ENCODE measurements around the gene C9orf78. TPM values are rescaled to one million over a fixed set of nuclear protein-coding genes. Genes with fewer than 3 reads are reported as not detected.

C9orf78 gene
- total and polyA plus RNA-seq, 2 donors (not counting 1 experiment from before 2014, with no cell fraction given) = 39.8 to 88.6 TPM

GRCh38 chr9:129845373-129845772 is 10.3 kb upstream of the C9orf78 start:
- H3K9me3 ChIP-seq (ENCODE audit: control insufficient read depth, insufficient read depth, low read depth, low read length) = no peaks in the 10 kb centered on the region
- H3K4me3 ChIP-seq (replicated peaks in 1 of 4; ENCODE audit: control extremely low read depth in 1 of 4, insufficient read depth in 1 of 4, low read depth in 3 of 4, low read length in 4 of 4) = no peak overlapping the region
- H3K27ac ChIP-seq (ENCODE audit: insufficient read depth, low read length) = no peak overlapping the region
- no peaks in the 10 kb centered on the region for H3K79me2 ChIP-seq (ENCODE audit: control insufficient read depth, insufficient read depth, low read length)
- no peaks in the 10 kb centered on the region for H3K27me3 ChIP-seq (ENCODE audit: control insufficient read depth, insufficient read depth, low read length)
- no peaks in the 10 kb centered on the region for H3K36me3 ChIP-seq (ENCODE audit: control insufficient read depth, insufficient read depth, low read length)
- no peak for DNase-seq (ENCODE audit: low read depth in 2 of 2)
- no peaks in the 10 kb centered on the region for H3K4me1 ChIP-seq (ENCODE audit: control insufficient read depth, extremely low read depth, insufficient read depth, low read length)
- H3K4me2 ChIP-seq (ENCODE audit: extremely low read depth, insufficient read depth, low read length) = no peak overlapping the region
- H3K9ac ChIP-seq (ENCODE audit: insufficient read depth, low read length) = no peak overlapping the region
- H4K20me1 ChIP-seq (ENCODE audit: control insufficient read depth, extremely low read depth, insufficient read depth, low read length) = no peaks in the 10 kb centered on the region
- no peak for TF ChIP-seq CTCF (conservative IDR thresholded peaks at IDR 0.05 in 1 of 2, IDR thresholded peaks at IDR 0.05 in 1 of 2; ENCODE audit: low read depth in 1 of 2, low read length in 2 of 2)
- no peak for TF ChIP-seq EZH2 (IDR thresholded peaks at IDR 0.05; ENCODE audit: low read length, missing control alignments)
- no peak overlapping the region for H2AFZ ChIP-seq (ENCODE audit: low read length)

- Histone ChIP-seq H2AFZ (ENCODE audit: low read length) (no peak overlapping the region), H3K4me2 (ENCODE audit: extremely low read depth, insufficient read depth, low read length) (no peak overlapping the region), H3K4me3 (replicated peaks in 1 of 4; ENCODE audit: control extremely low read depth in 1 of 4, insufficient read depth in 1 of 4, low read depth in 3 of 4, low read length in 4 of 4) (no peak overlapping the region), H3K27ac (ENCODE audit: insufficient read depth, low read length) (no peak overlapping the region), H3K36me3 (ENCODE audit: control insufficient read depth, insufficient read depth, low read length) (no peaks in the 10 kb centered on the region), H3K9me3 (ENCODE audit: control insufficient read depth, insufficient read depth, low read depth, low read length) (no peaks in the 10 kb centered on the region), H3K27me3 (ENCODE audit: control insufficient read depth, insufficient read depth, low read length) (no peaks in the 10 kb centered on the region), H3K9ac (ENCODE audit: insufficient read depth, low read length) (no peak overlapping the region), H3K4me1 (ENCODE audit: control insufficient read depth, extremely low read depth, insufficient read depth, low read length) (peaks cover 11% of the 10 kb centered on the region), H3K79me2 (ENCODE audit: control insufficient read depth, insufficient read depth, low read length) (peaks cover 2% of the 10 kb centered on the region), H4K20me1 (ENCODE audit: control insufficient read depth, extremely low read depth, insufficient read depth, low read length) (no peaks in the 10 kb centered on the region)
- TF ChIP-seq CTCF (conservative IDR thresholded peaks at IDR 0.05 in 1 of 2, IDR thresholded peaks at IDR 0.05 in 1 of 2; ENCODE audit: low read depth in 1 of 2, low read length in 2 of 2) (no peak), EZH2 (IDR thresholded peaks at IDR 0.05; ENCODE audit: low read length, missing control alignments) (no peak)
- DNase-seq (ENCODE audit: low read depth in 2 of 2) = no peak
These were observed 6.0 kb upstream of the C9orf78 start for GRCh38 chr9:129841071-129841470.

GRCh38 chr9:129840034-129840433 is 5.0 kb upstream of the C9orf78 start:
- peaks cover 2% of the 10 kb centered on the region for H3K79me2 ChIP-seq (ENCODE audit: control insufficient read depth, insufficient read depth, low read length)
- no peaks in the 10 kb centered on the region for H3K36me3 ChIP-seq (ENCODE audit: control insufficient read depth, insufficient read depth, low read length)
- no peaks in the 10 kb centered on the region for H4K20me1 ChIP-seq (ENCODE audit: control insufficient read depth, extremely low read depth, insufficient read depth, low read length)
- no peaks in the 10 kb centered on the region for H3K9me3 ChIP-seq (ENCODE audit: control insufficient read depth, insufficient read depth, low read depth, low read length)
- no peak overlapping the region for H3K27ac ChIP-seq (ENCODE audit: insufficient read depth, low read length)
- no peak overlapping the region for H2AFZ ChIP-seq (ENCODE audit: low read length)
- H3K27me3 ChIP-seq (ENCODE audit: control insufficient read depth, insufficient read depth, low read length) = no peaks in the 10 kb centered on the region
- no peak overlapping the region for H3K4me3 ChIP-seq (replicated peaks in 1 of 4; ENCODE audit: control extremely low read depth in 1 of 4, insufficient read depth in 1 of 4, low read depth in 3 of 4, low read length in 4 of 4)
- no peak overlapping the region for H3K4me2 ChIP-seq (ENCODE audit: extremely low read depth, insufficient read depth, low read length)
- H3K4me1 ChIP-seq (ENCODE audit: control insufficient read depth, extremely low read depth, insufficient read depth, low read length) = peaks cover 12% of the 10 kb centered on the region
- TF ChIP-seq CTCF (conservative IDR thresholded peaks at IDR 0.05 in 1 of 2, IDR thresholded peaks at IDR 0.05 in 1 of 2; ENCODE audit: low read depth in 1 of 2, low read length in 2 of 2) = no peak
- TF ChIP-seq EZH2 (IDR thresholded peaks at IDR 0.05; ENCODE audit: low read length, missing control alignments) = no peak
- no peak for DNase-seq (ENCODE audit: low read depth in 2 of 2)
- H3K9ac ChIP-seq (ENCODE audit: insufficient read depth, low read length) = no peak overlapping the region

All from fibroblast of lung (primary cell).